ENCODE results near the gene TRERF1.

TRERF1 gene

DNA sequence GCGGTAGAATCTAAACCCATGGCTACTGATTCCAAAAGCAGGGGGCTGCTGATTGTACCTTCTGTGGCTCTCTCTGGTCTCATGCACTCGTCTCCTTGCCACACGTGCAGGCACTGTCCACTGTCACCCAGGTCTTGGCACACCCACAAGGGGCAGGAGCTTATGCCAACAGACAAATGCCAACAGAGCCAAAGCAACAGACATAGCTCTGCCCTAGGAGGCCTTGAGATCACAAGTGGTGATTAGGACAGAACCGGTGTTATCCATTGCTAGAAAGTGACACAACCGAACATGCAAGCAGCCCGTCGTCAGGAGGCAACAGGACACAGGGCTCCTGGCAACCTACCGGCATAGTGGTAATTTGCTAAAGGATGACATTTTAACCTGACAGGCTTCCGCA is 197.2 kb downstream of the TRERF1 start:
- DNase-seq (ENCODE audit: low read depth, low spot score) = no peak

DNA sequence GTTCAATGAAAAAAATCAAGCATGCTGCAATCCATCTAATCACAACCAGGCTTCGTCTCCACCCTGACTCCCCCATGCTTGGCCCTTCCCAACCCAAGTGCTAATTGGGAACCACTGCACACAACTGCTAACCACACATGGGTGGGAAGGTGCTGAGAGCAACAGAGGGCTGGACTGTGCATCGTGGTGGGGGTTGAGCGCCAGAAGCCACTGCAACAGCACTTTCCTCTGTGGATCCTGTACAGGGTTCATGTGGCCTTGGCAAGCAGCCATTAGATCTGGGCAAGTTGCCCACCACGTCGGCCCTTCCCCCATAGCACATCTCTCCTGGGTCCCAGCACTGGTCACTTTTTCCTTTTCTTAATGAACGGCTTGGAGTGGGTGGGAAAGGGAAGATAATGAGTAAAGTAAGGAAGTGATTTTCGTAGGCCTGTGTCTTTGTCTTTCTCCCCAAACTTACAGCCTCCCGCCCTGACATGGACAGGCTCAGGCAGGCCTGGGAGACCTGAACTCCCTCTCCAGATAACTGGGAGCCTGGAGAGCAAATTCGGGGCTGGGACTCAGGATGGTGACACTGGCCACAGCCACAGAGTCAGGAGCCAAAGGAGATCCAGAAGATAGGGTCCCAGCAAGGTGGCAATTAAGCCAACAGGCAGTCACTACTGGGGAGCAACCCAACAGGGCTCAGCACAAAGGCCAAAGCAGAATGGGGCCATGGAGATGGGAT is 199.7 kb downstream of the TRERF1 start:
- no peak for DNase-seq (ENCODE audit: low read depth, low spot score)

GRCh38 chr6:42251500-42251899 is 200.2 kb downstream of the TRERF1 start:
- DNase-seq (ENCODE audit: low read depth, low spot score) = no peak

DNA sequence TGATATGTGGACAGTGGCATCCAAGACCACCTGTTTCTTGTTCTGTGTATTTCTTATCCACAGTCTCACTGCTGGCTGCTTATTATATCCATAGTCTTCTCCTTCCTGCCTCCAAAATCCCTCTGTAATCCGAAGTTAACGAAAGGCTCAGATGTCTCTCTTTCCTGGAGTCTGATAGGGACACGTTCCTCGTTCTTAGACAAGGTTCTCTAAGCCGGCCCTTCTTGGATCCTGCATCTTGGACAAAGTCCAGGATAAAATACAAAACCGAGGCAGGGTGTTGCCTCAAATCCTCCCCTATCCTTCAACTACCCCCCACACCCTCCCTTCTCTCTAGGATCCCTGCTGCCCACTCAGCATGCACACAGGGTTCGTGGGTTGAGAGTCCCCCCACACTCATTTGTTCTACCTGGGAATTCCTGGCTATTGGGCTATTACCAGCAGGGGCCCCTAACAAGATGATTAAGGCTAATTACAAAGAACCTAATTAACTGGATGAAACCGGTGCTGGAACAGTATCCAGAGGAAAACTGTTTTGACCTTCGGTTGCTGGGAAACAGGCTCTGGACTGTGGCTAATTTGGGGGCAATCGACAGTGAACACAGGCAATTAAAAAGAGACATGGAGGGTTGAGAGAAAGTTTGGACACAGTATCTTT is 201.3 kb downstream of the TRERF1 start:
- DNase-seq (ENCODE audit: low read depth, low spot score) = no peak

DNA sequence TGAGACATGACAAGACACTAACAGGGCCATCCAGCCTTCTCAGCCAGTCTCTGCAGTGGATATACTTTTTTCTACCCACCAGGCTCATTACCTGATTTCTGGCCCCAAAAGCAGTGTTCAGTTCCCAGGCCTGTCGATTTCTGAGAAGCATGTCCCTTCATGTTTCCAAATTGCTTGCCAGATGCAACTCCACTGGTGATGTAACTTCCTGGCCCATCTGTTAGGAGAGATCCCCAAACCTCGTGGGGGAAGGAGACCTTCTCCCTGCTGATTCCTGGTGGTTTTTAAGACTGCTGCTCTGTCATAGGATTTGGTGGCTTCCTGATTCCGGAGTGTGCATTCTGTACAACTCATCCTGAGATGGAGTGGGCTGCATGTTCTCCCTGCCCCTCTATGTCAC is 202.4 kb downstream of the TRERF1 start:
- no peak for DNase-seq (ENCODE audit: low read depth, low spot score)

- DNase-seq (ENCODE audit: low read depth, low spot score) = no peak
These were observed 208.7 kb downstream of the TRERF1 start for GRCh38 chr6:42243046-42243445.

- DNase-seq (ENCODE audit: low read depth, low spot score) = no peak
These were observed 209.8 kb downstream of the TRERF1 start for GRCh38 chr6:42241915-42242314.

DNA sequence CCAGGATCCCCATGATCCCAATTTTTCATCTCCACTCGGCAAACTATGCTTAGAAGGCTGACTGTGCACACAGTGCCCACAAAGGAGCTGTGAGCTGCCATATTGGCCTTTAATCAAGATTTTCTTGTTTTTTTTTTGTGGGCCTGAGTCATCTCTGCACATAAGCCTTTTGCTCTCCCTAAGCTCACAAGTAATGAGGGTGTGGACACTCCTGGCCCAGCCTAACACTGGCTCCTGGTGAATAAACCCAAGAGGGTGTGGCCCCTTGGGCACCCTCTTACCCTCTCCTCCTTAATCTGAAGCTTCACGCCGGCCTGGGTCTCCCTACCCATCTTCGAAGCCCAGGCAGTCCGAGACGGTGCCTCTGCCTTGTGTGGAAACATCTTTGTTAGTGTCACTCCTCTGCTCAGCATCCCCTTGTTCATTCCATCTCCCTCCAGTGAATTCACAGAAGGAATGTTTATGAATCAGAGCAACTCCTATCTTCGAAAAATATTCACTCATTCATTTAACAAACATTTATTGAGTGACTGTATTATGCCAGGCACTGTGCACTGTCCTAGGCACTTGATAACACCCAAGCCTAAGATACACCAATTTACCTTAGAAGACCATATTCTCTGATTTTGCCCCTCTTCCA is 211.9 kb downstream of the TRERF1 start:
- DNase-seq (ENCODE audit: low read depth, low spot score) = no peak

GRCh38 chr6:42239333-42239732 is 212.4 kb downstream of the TRERF1 start:
- DNase-seq (ENCODE audit: low read depth, low spot score) = no peak

GRCh38 chr6:42237857-42238256 is 213.9 kb downstream of the TRERF1 start:
- no peak for DNase-seq (ENCODE audit: low read depth, low spot score)

GRCh38 chr6:42236682-42237473 is 214.8 kb downstream of the TRERF1 start:
- no peak for DNase-seq (ENCODE audit: low read depth, low spot score)

DNA sequence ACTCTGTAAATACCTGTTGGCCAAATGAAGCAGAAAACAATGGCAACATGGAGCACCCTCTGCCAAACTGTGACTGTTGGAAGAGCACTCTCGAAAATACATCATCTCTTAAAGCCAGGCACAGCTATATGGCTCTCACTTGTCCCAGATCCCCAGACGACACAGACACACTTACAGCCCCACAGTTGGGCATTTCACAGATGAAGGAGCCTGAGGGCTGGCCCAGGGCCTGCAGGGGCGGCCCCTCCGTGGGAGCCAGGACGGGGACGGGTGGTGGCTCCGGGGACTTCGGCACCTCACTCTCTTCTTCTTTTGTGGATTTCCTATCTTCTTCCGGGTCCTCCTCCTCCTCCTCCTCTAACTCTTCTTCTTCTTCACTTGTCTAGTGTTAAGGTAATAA is 215.7 kb downstream of the TRERF1 start:
- DNase-seq (ENCODE audit: low read depth, low spot score) = no peak

GRCh38 chr6:42232035-42232434 is 219.7 kb downstream of the TRERF1 start:
- no peak for DNase-seq (ENCODE audit: low read depth, low spot score)

DNA sequence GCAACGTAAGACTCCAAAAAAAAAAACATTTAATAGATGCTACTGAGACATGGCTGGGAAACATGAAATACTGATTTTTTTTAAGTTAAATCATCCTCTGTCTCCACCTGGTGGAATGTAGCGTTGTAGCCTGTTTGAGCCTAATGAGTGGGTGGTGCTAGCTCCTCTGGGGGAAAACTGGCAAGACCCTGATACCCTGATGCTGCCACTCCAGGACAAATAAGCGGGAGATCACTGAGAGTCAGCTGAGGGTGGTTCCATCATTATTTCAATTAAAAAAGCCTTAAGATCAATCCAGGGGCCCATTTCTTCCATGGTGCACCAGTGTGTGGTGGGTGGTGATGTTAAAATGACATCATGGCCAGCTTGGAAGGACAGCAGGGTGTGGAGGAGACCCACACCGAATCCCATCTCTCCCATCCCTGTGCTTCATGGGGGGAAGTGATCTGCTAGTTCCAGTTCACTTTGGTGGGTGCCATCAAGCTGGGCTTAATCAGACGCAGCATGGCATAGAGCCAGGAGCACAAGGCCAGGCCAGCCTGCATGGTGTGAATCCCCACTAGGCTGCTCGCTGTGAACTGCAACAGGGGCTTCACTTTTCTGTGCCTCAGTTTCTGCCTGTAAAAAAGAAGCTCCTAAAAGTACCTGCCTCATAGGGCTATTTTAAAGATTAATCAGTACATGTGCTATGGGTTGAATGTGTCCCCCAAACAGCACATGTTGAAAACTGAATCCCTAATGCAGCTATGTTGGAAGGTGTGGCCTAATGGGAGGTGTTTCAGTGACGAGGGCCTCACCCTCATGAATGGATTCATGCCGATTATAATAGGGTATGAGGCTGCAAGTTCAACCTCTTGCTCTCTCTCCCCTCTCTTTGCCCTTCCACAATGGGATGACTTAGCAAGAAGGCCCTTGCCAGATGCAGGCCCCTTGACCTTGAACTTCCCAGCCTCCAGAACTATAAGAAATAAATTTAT is 221.1 kb downstream of the TRERF1 start:
- no peak for DNase-seq (ENCODE audit: low read depth, low spot score)

DNA sequence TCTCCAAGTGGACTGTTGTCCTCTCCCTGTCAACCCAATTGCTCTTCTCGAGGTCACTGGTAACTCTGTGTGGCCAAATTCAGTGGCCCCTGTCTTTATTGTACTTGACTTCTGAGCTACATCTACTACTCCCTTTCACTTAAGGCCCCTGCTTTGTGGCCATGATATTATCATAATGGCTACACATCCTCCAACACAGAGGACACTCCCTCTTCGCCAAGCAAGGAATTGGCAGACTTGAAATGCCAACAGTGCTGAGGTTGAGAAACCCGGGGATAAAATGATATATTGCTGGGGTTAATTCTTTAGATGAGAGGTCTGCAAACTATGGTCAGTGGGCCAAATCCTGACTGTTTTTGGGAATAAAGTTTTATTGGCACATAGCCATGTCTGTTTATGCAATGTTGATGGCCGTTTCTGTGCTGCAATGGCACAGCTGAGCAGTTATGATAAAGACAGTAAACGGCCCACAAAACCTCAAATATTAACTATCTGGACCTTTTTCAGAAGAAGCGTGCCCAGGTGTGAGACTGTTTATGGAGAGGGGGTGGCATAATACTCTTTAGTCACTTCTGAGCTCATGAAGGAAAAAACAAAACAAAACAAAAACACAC is 222.1 kb downstream of the TRERF1 start:
- no peak for DNase-seq (ENCODE audit: low read depth, low spot score)

GRCh38 chr6:42228305-42228704 is 223.4 kb downstream of the TRERF1 start:
- no peak for DNase-seq (ENCODE audit: low read depth, low spot score)

GRCh38 chr6:42227173-42227850 is 224.4 kb downstream of the TRERF1 start:
- no peak for DNase-seq (ENCODE audit: low read depth, low spot score)

DNA sequence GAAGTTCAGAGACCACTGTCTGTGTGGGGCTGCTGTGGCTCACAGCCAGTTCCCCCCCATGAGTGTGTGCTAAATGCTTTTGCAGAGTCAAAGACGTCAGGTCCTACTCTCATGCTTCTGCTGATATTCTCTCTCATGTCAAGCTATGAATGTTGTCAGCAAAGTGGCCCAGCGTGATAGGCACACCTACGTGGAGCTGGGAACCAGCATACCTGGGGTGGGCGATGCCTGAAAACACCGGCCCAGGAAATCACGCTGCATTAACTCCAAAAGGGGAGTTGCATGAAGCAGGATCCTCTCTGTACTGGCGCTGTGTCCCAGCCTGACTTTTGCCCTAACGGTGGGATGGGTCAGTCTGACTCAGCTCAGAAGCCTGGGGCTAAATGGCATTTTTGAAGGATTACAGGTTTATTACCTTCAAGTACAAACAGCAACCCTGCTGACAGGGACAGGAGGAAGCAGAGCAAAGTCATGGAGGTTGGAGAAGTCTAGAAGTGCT is 225.0 kb downstream of the TRERF1 start:
- no peak for DNase-seq (ENCODE audit: low read depth, low spot score)

DNA sequence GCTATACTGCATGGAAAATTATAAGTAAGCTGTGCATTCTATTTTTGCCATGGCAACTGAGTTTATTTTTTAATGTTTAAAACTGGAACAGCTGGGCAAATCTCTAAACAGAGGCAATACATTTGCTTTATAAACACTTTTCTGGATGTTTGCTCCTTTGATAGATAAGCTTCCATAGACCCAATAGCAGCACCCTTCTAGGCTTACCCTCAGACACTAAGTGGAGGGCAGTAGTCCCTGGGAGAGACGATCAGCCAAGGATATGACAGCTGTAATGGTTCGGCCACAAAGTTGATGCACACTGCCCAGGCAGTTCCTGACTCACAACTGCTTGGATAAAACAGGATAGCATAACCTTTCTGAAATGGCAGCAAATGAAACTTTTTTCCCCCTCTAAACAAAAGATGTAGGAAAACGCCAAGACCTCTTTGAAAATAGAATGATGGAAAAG is 225.5 kb downstream of the TRERF1 start:
- DNase-seq (ENCODE audit: low read depth, low spot score) = no peak

DNA sequence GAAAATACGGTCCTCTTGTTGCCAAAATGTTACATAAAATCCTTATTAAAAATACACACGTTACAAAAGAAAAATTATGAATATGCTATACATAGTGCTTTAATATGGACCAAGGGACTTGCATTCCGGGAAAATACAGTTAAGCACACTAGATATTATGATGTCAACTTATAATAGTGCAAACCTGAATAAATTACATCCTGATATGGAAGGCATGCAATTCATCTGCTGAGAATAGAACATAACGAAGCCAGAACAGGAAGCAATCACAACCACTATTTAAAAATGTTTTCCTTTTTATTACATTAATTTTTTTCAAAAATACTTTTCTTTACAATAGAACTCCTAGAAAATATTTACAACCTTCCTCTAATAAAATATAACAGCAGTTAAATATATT is 226.3 kb downstream of the TRERF1 start:
- no peak for DNase-seq (ENCODE audit: low read depth, low spot score)

Measured in smooth muscle cell of the brain vasculature (primary cell).